Measurements from ENCODE around the gene P2RX4.

GRCh38 chr12:121283388-121283787 lies 73.5 kb downstream of the P2RX4 start:
- TF ChIP-seq CTCF (IDR thresholded peaks at IDR 0.05) (no peak), POLR2A (IDR thresholded peaks at IDR 0.05) (no peak)
